ENCODE data around the gene ZNF490. TPM values are rescaled to one million over a fixed set of nuclear protein-coding genes. Genes with fewer than 3 reads are reported as not detected.

Gene ZNF490
- total and polyA plus RNA-seq, 11 donors: 0.91 to 8.9 (median 5.2) TPM

DNA sequence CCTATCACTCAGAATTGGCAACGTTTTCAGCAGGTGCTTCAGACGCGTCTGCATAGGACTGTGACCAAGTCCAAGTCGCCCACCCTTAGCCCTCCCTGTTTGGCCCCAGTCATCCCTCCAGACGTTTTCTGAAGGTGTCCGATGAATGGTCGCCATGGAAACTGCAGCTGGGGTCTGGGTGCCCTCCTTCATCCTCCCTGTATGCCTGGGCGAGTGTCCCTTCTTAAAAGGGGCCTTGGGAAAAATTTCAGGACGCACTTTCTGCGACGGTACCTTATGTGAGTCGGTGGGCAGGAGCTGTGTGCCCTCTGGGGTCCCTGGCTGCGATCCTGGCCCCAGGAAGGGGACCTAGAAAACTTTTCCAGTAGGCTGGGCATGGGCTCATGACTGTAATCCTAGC is 30.8 kb upstream of the ZNF490 start:
- H3K27me3 ChIP-seq: no peaks in the 10 kb centered on the region
- peaks cover 0 to 12% (median 7%) of the 10 kb centered on the region in 12 donors for H3K4me1 ChIP-seq
- H3K9me3 ChIP-seq: no peaks in the 10 kb centered on the region
- no peak overlapping the region for H3K4me3 ChIP-seq
- WGBS, 4 donors: 54 to 73% (median 69%) methylated on average over 7 to 13 of the region's 13 CpGs
- TF ChIP-seq CTCF (IDR thresholded peaks at IDR 0.05) (no peak), POLR2A (IDR thresholded peaks at IDR 0.05) (no peak)
- intact Hi-C loops (cut with DNase I): no loop called here
- ATAC-seq (no peak), DNase-seq (no peak)
- no peak overlapping the region for H3K27ac ChIP-seq
- peaks cover 0 to 6% (median 0%) of the 10 kb centered on the region in 9 donors for H3K36me3 ChIP-seq

DNA sequence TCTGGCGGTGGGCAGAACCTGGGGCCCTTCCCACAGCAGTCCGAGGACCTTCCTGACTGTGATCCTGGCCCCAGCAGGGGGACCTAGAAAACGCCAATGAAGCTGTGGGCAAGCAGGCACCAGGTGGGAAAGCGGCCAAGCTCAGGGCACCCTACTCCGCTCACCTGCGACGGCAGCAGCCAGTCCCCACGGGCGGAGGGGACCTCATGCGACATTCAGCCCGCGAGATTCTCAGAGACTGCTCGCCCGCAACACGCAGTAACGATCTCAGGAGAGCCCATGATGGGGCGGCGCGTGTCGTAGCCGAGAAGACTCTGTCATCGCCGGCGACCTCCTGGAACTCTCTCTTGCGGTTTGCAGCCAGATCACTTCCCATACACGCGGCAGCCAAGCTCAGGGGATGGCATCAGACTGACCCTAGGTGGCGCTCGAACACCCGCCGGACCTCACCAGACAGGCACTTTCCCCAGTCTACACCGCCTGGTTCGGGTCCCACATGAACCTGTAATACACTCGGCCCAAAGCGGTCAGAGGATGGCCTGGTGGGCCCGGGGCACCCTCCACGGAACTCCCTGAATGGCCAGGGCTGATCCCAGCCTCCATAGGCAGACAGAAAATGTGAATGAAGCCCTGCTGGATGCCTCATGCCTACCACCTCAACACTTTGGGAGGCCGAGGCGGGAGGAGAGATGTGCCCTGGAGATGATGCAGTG is 29.4 kb upstream of the ZNF490 start:
- peaks cover 0 to 6% (median 0%) of the 10 kb centered on the region in 9 donors for H3K36me3 ChIP-seq
- WGBS, 4 donors: 10 to 15% (median 12%) methylated on average over 34 to 39 of the region's 39 CpGs
- peak overlapping the region in 9 of 12 donors; percentile 31 to 43 (median 33) for H3K4me3 ChIP-seq
- peak; percentile 65 to 93 (median 90) for ATAC-seq
- no peak overlapping the region for H3K27ac ChIP-seq
- intact Hi-C loops (cut with DNase I): no loop called here
- H3K9me3 ChIP-seq: no peaks in the 10 kb centered on the region
- DNase-seq: peak; percentile 78 to 89 (median 88)
- H3K27me3 ChIP-seq: no peaks in the 10 kb centered on the region
- TF ChIP-seq CTCF (IDR thresholded peaks at IDR 0.05) (peak; percentile 64 to 87 (median 76)), POLR2A (IDR thresholded peaks at IDR 0.05) (no peak)
- H3K4me1 ChIP-seq: peaks cover 0 to 12% (median 7%) of the 10 kb centered on the region in 12 donors

- intact Hi-C loops (cut with DNase I): no loop called here
- no peak for TF ChIP-seq POLR2A (IDR thresholded peaks at IDR 0.05)
- no peak for TF ChIP-seq CTCF (IDR thresholded peaks at IDR 0.05)
- no peak overlapping the region for H3K27ac ChIP-seq
- 94 to 96% (median 95%) methylated on average over 22 of the region's 22 CpGs for WGBS, 4 donors
- no peak for DNase-seq
- no peak for ATAC-seq
- H3K27me3 ChIP-seq: no peaks in the 10 kb centered on the region
- peaks cover 0 to 2% (median 0%) of the 10 kb centered on the region in 9 donors for H3K36me3 ChIP-seq
- H3K4me3 ChIP-seq: no peak overlapping the region
- peaks cover 0 to 12% (median 7%) of the 10 kb centered on the region in 12 donors for H3K4me1 ChIP-seq
- no peaks in the 10 kb centered on the region for H3K9me3 ChIP-seq
Measured at GRCh38 chr19:12638611-12639182, 28.1 kb upstream of the ZNF490 start.

GRCh38 chr19:12636631-12637030 is 26.0 kb upstream of the ZNF490 start:
- no peaks in the 10 kb centered on the region for H3K27me3 ChIP-seq
- peaks cover 0 to 20% (median 7%) of the 10 kb centered on the region in 9 donors for H3K36me3 ChIP-seq
- peaks cover 0 to 12% (median 7%) of the 10 kb centered on the region in 12 donors for H3K4me1 ChIP-seq
- H3K27ac ChIP-seq: no peak overlapping the region
- no peak for TF ChIP-seq POLR2A (IDR thresholded peaks at IDR 0.05)
- no peak for TF ChIP-seq CTCF (IDR thresholded peaks at IDR 0.05)
- ATAC-seq (no peak), DNase-seq (no peak)
- intact Hi-C loops (cut with DNase I): no loop called here
- H3K4me3 ChIP-seq: no peak overlapping the region
- no peaks in the 10 kb centered on the region for H3K9me3 ChIP-seq
- WGBS, 4 donors: 85 to 90% (median 89%) methylated on average over 13 of the region's 13 CpGs
